Heart left ventricle (tissue), 13 donors: ENCODE results near the gene HAUS5.

Experiments used
- CTCF ChIP-seq, 12 donors: fragments of 200-600 bp; sonication (generic) in 4 of 12; IDR thresholded peaks; one replicate each; pipeline versions ENCODE4 v1.5.0 to v1.8.0; 2018 to 2022; ENCODE audit warnings: antibody characterized with exemption in 12 of 12, mild to moderate bottlenecking in 5 of 12
- POLR2A ChIP-seq, 2 donors: fragments of 450-650 bp; IDR thresholded peaks; one replicate each; pipeline ENCODE4 v1.6.1; 2017; ENCODE audit warnings: antibody characterized with exemption in 2 of 2, mild to moderate bottlenecking in 2 of 2, moderate library complexity in 2 of 2
- donor health status: ischemic (EF 13 %, LVEDD 7.1; RV severe dilation, severe dysfunction).
- donor health status: DM: no; HTN: yes; CAD: no.
- donor health status: DM: no; HTN: no; CAD: no.
- donor health status: ischemic (EF 25% LVEDD 6.9; RV normal size, moderate dysfunction).
- donor health status: ischemic (EF 25% LVEDD 5.7; RV mildly dilated, moderate dysfunction).
- donor health status: ischemic (EF 35%, LVEDD 5.7; RV mildly dilated, moderate dysfunction).
- donor health status: nonischemic (EF 11% LVEDD 7.7; RV severe dilation, severe dysfunction).
- donor health status: DM: yes; HTN: yes; CAD: no.
- donor health status: PGD.
- donor health status: ischemic (EF 29% LVEDD 5.4; RV normal size, mild dysfunction).
- donor health status: nonischemic (EF 23%, LVEDD 6.1; RV moderate dilation, normal function).

GRCh38 chr19:35571406-35571965, 41.0 kb upstream of the HAUS5 start:
- no peak for TF ChIP-seq CTCF (IDR thresholded peaks at IDR 0.05)
- no peak for TF ChIP-seq POLR2A (IDR thresholded peaks at IDR 0.05)
